PFSK-1 (cell line): Measurements from ENCODE around the gene RBKS.

Experiments
- FOXP2 ChIP-seq: optimal IDR thresholded peaks from 2 replicates; pipeline ENCODE3; 2011; ENCODE audit warnings: borderline replicate concordance, control low read depth, inconsistent platforms; ENCODE audit not compliant: insufficient read depth; ENCODE audit errors: extremely low read length, extremely low read depth
- POLR2AphosphoS5 ChIP-seq: IDR thresholded peaks from 2 replicates; pipeline ENCODE4 v1.6.1; 2012; ENCODE audit warnings: low read depth, mild to moderate bottlenecking, control low read depth, low read length, moderate library complexity
- SIN3A ChIP-seq: IDR thresholded peaks from 2 replicates; pipeline ENCODE4 v1.6.1; 2012; ENCODE audit warnings: mild to moderate bottlenecking, low read length, moderate library complexity, borderline replicate concordance; ENCODE audit not compliant: insufficient read depth
- TAF1 ChIP-seq: IDR thresholded peaks from 2 replicates; pipeline ENCODE4 v1.6.1; 2012; ENCODE audit warnings: low read length, control low read depth, borderline replicate concordance; ENCODE audit not compliant: insufficient read depth
- TF ChIP-seq, protein P1 (sequence below), 2 experiments: IDR thresholded peaks; 2 replicates each; pipeline versions ENCODE4 v1.6.1 to v1.8.0; 2011 to 2012; ENCODE audit warnings: low read depth in 2 of 2, low read length in 2 of 2, control low read depth in 1 of 2, inconsistent platforms in 1 of 2, mild to moderate bottlenecking in 1 of 2, moderate library complexity in 1 of 2; ENCODE audit not compliant: insufficient read depth in 1 of 2

The RBKS gene

DNA sequence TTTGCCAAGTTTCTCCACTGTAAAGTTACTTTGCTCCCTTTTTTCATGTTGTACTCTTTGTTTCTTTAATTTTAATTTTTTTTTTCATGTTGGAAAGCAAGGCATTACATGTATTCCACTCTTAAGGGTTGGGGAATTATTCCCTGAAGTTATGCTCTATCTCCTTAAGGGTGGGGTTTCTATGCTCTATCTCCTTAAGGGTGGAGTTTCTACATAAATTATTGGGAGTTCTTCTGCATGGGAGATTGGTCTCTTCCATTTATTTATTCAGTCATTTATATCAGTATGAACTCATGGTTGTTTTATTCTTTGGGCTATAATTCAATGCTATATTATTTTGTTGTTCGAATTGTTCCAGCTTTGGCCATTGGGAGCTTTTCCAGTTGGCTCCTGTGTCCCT is 107.5 kb downstream of the RBKS start:
- TF ChIP-seq, protein P1, sequence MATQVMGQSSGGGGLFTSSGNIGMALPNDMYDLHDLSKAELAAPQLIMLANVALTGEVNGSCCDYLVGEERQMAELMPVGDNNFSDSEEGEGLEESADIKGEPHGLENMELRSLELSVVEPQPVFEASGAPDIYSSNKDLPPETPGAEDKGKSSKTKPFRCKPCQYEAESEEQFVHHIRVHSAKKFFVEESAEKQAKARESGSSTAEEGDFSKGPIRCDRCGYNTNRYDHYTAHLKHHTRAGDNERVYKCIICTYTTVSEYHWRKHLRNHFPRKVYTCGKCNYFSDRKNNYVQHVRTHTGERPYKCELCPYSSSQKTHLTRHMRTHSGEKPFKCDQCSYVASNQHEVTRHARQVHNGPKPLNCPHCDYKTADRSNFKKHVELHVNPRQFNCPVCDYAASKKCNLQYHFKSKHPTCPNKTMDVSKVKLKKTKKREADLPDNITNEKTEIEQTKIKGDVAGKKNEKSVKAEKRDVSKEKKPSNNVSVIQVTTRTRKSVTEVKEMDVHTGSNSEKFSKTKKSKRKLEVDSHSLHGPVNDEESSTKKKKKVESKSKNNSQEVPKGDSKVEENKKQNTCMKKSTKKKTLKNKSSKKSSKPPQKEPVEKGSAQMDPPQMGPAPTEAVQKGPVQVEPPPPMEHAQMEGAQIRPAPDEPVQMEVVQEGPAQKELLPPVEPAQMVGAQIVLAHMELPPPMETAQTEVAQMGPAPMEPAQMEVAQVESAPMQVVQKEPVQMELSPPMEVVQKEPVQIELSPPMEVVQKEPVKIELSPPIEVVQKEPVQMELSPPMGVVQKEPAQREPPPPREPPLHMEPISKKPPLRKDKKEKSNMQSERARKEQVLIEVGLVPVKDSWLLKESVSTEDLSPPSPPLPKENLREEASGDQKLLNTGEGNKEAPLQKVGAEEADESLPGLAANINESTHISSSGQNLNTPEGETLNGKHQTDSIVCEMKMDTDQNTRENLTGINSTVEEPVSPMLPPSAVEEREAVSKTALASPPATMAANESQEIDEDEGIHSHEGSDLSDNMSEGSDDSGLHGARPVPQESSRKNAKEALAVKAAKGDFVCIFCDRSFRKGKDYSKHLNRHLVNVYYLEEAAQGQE (IDR thresholded peaks at IDR 0.05; ENCODE audit: insufficient read depth in 1 of 2, low read depth in 2 of 2, low read length in 2 of 2) = no peak
- TF ChIP-seq POLR2AphosphoS5 (no peak), FOXP2 (no peak), SIN3A (no peak)

DNA sequence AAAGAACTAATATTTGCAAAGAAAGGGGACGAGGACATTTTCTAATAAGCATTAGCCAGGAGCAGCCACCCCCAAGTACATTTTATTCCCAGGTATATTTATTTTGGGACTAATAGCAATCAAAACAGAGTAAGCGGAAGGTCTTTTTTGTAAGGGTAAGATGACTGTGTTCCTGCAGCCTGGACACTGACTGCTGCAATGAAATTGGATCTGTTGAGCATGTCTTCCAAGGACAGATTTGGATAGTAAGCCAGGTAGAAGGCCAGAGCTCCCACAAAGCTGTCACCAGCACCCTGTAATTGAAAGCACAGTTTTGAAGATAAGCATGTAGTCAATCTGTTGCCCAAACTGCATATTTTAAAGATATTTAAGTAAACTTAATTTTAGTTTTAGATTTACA is 108.7 kb downstream of the RBKS start:
- no peak for TF ChIP-seq TAF1
- TF ChIP-seq, protein P1 (IDR thresholded peaks at IDR 0.05; ENCODE audit: insufficient read depth in 1 of 2, low read depth in 2 of 2, low read length in 2 of 2) = no peak
- no peak for TF ChIP-seq POLR2AphosphoS5
- no peak for TF ChIP-seq SIN3A
- no peak for TF ChIP-seq FOXP2

DNA sequence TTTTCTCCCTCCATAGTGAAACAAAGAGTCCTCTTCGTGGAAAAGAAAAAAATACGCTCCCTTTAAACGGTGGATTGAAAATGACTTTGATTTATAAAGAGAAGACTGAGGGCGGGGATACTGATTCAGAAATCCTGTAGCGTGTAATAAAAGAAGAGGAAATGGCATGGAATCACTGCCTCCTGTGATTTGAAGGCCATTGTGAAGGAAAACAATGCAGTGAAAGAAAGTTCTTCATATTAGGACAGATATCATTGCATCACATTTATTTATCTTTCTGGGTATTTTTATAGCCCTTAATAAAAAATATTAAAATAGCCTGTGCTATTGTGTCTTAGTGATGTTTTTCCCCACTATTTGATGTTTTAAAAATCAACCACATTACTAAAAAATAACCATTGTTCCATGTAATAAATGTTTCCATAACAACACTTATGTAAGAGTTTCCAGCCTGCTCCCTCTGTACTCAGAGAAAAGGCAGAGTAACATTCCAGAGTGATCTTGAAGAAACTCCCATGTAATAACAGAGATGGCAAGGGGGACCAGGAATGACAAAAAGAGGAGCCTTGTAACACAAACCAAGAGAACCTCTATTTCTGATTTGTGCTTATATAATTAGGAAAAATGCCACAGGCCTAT is 110.7 kb downstream of the RBKS start:
- TF ChIP-seq POLR2AphosphoS5 (no peak), FOXP2 (no peak), TAF1 (no peak), SIN3A (no peak)
- TF ChIP-seq, protein P1 (IDR thresholded peaks at IDR 0.05; ENCODE audit: insufficient read depth in 1 of 2, low read depth in 2 of 2, low read length in 2 of 2) = no peak

DNA sequence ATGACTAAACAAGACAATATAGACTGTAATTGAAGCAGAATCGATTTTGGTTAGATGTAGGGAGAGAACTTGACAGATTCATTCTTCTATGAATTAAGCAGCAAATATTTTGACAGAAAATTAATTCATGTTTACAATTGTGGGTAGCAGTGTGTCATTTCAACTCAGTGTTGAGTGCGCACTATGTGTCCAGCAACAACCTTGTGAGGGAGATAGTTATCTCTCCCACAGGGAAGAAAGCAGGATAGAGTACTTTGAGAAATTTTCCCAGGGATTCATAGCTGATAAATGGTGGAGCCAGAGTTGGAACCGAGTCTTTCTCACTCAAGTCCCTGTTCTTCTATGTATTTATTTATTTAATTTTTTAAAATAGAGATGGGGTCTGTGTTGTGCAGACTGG is 113.5 kb downstream of the RBKS start:
- TF ChIP-seq, protein P1 (IDR thresholded peaks at IDR 0.05; ENCODE audit: insufficient read depth in 1 of 2, low read depth in 2 of 2, low read length in 2 of 2) = no peak
- TF ChIP-seq TAF1 = no peak
- TF ChIP-seq POLR2AphosphoS5 = no peak
- no peak for TF ChIP-seq FOXP2
- no peak for TF ChIP-seq SIN3A
